Neutrophil (primary cell): ENCODE data around the gene UACA.

ENCODE experiments used
- H3K27ac ChIP-seq: fragments of 200-600 bp; sonication (generic); 2 replicates; pipeline ENCODE4 v1.5.1; 2016; ENCODE audit warnings: mild to moderate bottlenecking, moderate library complexity
- H3K27me3 ChIP-seq: fragments of 200-600 bp; sonication (generic); 2 replicates; pipeline ENCODE4 v1.6.0; 2016; ENCODE audit warnings: mild to moderate bottlenecking
- H3K36me3 ChIP-seq: fragments of 200-600 bp; sonication (generic); 2 replicates; pipeline ENCODE4 v1.5.1; 2017
- H3K4me1 ChIP-seq, 2 experiments: fragments of 200-600 bp in 1 of 2; sonication (generic) in 1 of 2; 1 replicate in 1 of 2; 2 replicates in 1 of 2; pipeline versions ENCODE4 v1.5.1 to v1.6.1; 2013 to 2016; ENCODE audit warnings: low read depth in 1 of 2, low read length in 1 of 2, mild to moderate bottlenecking in 1 of 2, moderate library complexity in 1 of 2; ENCODE audit not compliant: control insufficient read depth in 1 of 2, insufficient read depth in 1 of 2
- H3K4me3 ChIP-seq, 2 experiments: fragments of 200-600 bp in 1 of 2; sonication (generic) in 1 of 2; 1 replicate in 1 of 2; 2 replicates in 1 of 2; pipeline ENCODE4 v1.5.1; 2013 to 2016; ENCODE audit warnings: low read depth in 1 of 2, low read length in 1 of 2, mild to moderate bottlenecking in 1 of 2, moderate library complexity in 1 of 2
- H3K9me3 ChIP-seq: fragments of 200-600 bp; sonication (generic); 2 replicates; pipeline ENCODE4 v1.5.1; 2016
- CTCF ChIP-seq: fragments of 200-600 bp; sonication (generic); IDR thresholded peaks from 2 replicates; pipeline ENCODE4 v1.5.1; 2016; ENCODE audit warnings: antibody characterized with exemption

Gene UACA

DNA sequence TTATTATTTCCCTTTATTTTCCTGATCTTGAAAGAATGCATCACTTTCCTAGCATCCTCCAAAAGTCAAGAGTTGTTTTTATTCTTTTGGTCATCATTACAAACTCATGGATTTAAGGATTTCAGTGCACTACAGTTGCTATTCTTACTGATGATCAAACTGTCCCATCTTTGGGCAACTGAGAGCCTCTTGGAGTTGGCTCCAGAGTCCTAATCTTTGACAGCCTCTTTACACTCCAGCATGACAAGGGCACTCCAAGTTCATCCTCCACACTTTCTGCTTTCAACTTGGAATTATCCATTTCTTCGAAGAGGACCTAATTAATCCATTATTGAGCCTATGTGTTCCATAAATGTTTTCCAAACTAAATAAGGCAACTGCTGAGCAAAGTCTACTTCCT is 5.7 kb downstream of the UACA start:
- Histone ChIP-seq H3K4me1 (peaks cover 6 to 9% of the 10 kb centered on the region in 2 experiments), H3K36me3 (no peaks in the 10 kb centered on the region), H3K4me3 (no peak overlapping the region), H3K27ac (no peak overlapping the region), H3K9me3 (no peaks in the 10 kb centered on the region), H3K27me3 (peaks cover 62% of the 10 kb centered on the region)
- TF ChIP-seq CTCF: no peak

- Histone ChIP-seq H3K4me3 (no peak overlapping the region), H3K9me3 (no peaks in the 10 kb centered on the region), H3K4me1 (no peaks in the 10 kb centered on the region), H3K27me3 (peaks cover 34% of the 10 kb centered on the region), H3K27ac (no peak overlapping the region), H3K36me3 (no peaks in the 10 kb centered on the region)
- TF ChIP-seq CTCF: no peak
These were observed 8.5 kb downstream of the UACA start for GRCh38 chr15:70754862-70755261.

DNA sequence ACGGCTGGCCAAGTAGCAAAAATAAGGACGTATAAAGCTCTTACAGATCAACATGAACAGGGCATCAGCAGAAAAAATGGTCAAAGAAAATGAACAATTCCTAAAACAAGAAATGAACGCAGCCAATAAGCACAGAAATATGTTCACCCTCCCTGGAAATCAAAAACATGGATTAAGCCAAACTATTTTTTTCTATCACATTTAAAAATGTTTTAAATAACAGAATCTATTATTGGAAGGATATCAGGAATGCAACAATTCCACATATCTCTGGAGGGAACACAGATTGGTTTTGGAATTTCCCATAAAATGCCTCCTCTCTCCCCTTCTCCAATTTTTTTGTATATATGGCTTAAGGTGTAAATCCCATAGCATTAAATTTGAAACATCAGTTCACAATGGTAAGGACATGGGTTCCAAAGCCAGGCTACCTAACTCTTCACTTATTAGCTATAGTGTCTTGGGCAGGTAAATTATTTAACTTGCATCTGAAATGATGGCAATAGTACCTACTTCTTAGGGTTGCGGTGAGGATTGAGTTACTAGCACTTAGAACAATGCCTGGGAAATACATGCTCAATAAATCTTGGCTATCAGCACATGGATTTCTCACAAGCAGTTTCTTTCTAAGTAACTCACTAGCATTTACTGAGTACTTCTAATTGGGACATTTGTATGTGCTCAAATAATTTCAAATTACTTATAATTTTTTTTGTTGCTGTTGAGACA is 10.1 kb downstream of the UACA start:
- Histone ChIP-seq H3K4me3 (no peak overlapping the region), H3K9me3 (no peaks in the 10 kb centered on the region), H3K36me3 (no peaks in the 10 kb centered on the region)

GRCh38 chr15:70752193-70752635 is 11.1 kb downstream of the UACA start:
- no peak for TF ChIP-seq CTCF
- Histone ChIP-seq H3K4me3 (no peak overlapping the region), H3K9me3 (no peaks in the 10 kb centered on the region), H3K27ac (no peak overlapping the region), H3K4me1 (no peaks in the 10 kb centered on the region), H3K36me3 (no peaks in the 10 kb centered on the region), H3K27me3 (peaks cover 9% of the 10 kb centered on the region)

More for the DNA sequence above, 10.1 kb downstream of the UACA start:
- Histone ChIP-seq H3K27ac (no peak overlapping the region), H3K27me3 (peaks cover 18% of the 10 kb centered on the region), H3K4me1 (no peaks in the 10 kb centered on the region)
- no peak for TF ChIP-seq CTCF

- H3K27me3 ChIP-seq: no peaks in the 10 kb centered on the region
- no peak overlapping the region for H3K4me3 ChIP-seq
- H3K9me3 ChIP-seq: no peaks in the 10 kb centered on the region
These were observed 13.0 kb downstream of the UACA start for GRCh38 chr15:70750203-70750869.

More at GRCh38 chr15:70750203-70750869, 13.0 kb downstream of the UACA start:
- H3K36me3 ChIP-seq: no peaks in the 10 kb centered on the region
- TF ChIP-seq CTCF: no peak
- H3K27ac ChIP-seq: no peak overlapping the region
- no peaks in the 10 kb centered on the region for H3K4me1 ChIP-seq
